AG09309 (cell line): ENCODE data around the gene GJD3.
A peak's percentile ranks its signal among the peaks of the same experiment; 100 is the strongest.

Experiments used
- DNase-seq: peaks from one replicate; pipeline ENCODE4 v3.0.0-alpha.2; 2010; ENCODE audit warnings: low read depth
- H3K4me3 ChIP-seq: 2 replicates; pipeline ENCODE4 v1.5.1; 2011; ENCODE audit warnings: mild to moderate bottlenecking, low read depth, low read length, moderate library complexity; ENCODE audit not compliant: control insufficient read depth
- TF ChIP-seq, protein P1 (sequence below): IDR thresholded peaks from 2 replicates; pipeline ENCODE4 v1.5.1; 2011; ENCODE audit warnings: mild to moderate bottlenecking, low read depth, low read length, inconsistent platforms; ENCODE audit not compliant: insufficient read depth, control insufficient read depth; ENCODE audit errors: missing control alignments

The GJD3 gene

DNA sequence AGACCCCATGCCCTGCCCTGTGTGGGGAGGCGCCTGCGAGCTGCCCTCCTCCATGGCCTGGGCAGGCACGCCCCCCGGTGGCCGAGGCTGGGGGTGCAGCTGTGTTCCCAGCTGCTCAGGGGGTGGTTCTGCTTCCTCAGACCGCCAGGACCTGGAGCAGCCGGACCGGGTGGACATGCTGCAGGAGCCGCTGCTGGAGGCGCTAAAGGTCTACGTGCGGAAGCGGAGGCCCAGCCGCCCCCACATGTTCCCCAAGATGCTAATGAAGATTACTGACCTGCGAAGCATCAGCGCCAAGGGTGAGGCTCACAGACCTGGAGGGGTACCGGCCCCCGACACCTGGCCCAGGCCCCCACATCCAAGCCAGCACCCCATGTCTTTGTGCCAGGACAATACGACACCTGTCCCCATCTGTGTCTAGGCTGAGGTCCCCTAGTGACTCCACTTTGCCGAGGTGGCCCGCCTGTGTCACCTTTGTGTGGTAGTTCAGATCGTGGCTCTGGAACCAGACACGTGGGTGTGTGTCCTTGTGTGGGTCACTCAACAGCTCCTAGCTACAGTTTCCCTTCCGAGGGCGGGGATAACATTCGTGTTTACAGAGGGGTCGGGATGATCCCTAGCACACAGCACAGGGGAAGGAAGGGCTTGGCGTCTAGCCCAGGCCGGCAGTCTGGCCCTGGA lies 9.3 kb downstream of the GJD3 start:
- no peak for DNase-seq
- no peak overlapping the region for H3K4me3 ChIP-seq
- TF ChIP-seq, protein P1, sequence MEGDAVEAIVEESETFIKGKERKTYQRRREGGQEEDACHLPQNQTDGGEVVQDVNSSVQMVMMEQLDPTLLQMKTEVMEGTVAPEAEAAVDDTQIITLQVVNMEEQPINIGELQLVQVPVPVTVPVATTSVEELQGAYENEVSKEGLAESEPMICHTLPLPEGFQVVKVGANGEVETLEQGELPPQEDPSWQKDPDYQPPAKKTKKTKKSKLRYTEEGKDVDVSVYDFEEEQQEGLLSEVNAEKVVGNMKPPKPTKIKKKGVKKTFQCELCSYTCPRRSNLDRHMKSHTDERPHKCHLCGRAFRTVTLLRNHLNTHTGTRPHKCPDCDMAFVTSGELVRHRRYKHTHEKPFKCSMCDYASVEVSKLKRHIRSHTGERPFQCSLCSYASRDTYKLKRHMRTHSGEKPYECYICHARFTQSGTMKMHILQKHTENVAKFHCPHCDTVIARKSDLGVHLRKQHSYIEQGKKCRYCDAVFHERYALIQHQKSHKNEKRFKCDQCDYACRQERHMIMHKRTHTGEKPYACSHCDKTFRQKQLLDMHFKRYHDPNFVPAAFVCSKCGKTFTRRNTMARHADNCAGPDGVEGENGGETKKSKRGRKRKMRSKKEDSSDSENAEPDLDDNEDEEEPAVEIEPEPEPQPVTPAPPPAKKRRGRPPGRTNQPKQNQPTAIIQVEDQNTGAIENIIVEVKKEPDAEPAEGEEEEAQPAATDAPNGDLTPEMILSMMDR: peak; percentile 96

DNA sequence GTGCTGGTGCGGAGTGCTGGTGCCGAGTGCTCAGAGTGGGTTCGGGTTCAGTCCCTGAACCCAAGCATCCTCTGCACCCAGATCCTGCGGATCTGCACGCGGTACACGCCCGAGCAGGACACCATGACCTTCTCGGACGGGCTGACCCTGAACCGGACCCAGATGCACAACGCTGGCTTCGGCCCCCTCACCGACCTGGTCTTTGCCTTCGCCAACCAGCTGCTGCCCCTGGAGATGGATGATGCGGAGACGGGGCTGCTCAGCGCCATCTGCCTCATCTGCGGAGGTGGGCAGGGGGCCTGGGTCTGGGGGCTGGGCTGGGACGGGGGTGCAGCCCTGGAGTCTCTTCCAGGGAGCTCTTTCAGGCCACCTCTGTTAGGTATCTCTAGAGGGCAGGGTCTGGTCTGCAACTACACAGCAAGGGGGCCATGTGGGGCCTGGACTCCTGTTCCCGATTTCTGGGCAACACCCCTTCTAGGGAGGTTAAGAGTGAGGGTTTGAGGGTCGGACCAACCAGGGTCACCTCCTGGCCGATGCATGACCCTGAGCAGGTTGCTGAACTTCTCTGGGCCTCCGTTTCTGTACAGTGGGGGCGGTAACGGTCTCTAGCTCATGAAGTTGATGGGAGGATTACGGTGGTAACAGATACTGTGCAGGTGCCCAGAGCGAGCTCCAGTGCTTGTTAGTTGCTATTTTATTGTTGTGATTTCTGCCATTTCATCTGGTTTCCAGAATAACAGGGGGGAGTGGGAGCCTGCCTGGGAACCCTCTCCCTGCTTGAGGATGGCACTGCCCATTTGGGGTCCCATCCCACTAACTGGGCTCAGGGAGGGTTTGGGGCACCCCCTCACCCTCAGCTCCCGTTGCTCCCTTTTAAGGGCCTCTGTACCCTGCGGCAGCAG lies 10.1 kb downstream of the GJD3 start:
- H3K4me3 ChIP-seq: no peak overlapping the region
- TF ChIP-seq, protein P1: no peak
- no peak for DNase-seq

DNA sequence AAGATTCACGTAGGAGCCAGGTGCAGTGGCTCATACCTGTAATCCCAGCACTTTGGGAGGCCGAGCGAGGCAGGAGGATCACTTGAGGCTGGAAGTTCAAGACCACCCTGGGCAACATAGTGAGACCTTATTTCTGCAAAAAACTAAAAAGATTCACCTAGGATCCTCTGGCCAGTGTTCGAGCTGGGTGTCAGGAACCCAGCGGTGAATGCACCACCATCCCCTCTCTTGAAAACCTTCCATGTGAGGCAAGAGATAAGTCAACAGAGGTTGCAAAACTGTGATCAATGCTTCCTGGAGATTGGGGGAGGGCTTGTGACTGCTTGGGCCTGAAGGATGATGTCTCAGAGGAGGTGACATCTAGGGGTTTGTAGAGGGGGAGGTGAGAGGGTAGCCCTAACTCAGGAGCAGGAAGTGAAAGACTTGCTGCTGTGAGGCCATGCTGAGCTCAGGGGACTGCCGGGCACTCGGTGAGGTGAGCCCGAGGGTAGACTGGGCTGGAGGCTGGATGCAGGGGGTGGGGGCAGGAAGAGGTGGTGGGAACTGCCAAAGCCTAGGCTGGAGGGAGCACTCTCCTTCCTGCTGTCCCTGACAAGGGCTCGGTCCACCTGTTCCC lies 11.7 kb downstream of the GJD3 start:
- no peak for DNase-seq
- TF ChIP-seq, protein P1: no peak
- no peak overlapping the region for H3K4me3 ChIP-seq

DNA sequence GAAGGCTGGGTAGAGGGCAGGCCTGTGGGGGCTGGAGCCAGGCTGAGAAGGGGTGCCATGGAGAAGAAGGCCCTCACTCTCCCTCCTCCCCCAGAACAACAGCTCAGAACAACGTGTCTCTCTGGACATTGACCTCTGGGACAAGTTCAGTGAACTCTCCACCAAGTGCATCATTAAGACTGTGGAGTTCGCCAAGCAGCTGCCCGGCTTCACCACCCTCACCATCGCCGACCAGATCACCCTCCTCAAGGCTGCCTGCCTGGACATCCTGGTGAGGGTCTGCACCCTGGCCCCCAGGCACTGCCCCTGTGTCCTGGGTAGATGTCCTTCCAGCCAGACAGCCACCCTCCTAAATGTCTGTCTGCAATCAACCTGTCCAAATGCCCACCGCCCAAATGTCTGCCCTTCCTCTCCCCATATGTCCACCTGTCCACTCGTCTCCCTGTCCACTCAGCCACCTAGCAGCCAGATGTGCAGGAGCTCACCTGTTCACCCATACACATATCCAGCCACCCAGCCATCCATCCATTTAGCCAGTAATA lies 12.2 kb downstream of the GJD3 start:
- no peak for DNase-seq
- TF ChIP-seq, protein P1: no peak
- no peak overlapping the region for H3K4me3 ChIP-seq

DNA sequence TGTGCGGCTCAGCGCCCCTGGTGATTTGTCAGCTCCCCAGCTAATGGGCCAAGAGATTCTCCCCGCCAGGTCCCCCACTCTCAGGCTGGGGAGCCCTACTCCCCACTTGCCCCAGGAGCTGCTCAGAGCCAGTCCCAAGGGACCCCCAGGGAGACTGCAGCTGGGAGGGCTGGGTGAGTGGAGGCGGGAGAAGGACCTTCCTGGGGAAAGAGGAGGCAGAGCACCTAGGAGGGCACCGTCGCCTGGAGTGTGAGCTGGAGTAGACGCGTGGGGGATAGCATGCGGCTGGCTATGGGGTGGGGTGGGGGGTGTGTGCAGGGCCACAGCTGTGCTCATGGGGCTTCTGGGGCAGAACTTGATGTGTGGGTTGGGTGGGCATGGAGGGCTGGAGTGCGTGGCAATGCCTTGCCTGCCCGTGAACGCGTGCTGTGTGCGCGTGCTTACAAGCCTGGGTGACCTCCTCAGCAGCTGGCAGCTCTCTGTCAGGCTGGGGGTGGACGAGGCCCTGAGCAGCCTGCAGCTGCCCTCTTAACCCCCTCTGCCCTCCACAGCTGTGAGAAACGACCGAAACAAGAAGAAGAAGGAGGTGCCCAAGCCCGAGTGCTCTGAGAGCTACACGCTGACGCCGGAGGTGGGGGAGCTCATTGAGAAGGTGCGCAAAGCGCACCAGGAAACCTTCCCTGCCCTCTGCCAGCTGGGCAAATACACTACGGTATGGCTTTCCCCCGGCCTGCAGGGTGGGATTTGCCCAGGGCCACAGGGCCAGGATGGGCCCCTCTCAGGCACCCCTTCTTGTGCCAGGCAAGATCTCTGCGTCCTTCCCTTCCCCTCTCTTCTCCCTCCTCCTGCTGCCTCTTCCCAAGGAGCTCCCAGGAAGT lies 12.9 kb downstream of the GJD3 start:
- no peak overlapping the region for H3K4me3 ChIP-seq
- no peak for DNase-seq
- TF ChIP-seq, protein P1: no peak

DNA sequence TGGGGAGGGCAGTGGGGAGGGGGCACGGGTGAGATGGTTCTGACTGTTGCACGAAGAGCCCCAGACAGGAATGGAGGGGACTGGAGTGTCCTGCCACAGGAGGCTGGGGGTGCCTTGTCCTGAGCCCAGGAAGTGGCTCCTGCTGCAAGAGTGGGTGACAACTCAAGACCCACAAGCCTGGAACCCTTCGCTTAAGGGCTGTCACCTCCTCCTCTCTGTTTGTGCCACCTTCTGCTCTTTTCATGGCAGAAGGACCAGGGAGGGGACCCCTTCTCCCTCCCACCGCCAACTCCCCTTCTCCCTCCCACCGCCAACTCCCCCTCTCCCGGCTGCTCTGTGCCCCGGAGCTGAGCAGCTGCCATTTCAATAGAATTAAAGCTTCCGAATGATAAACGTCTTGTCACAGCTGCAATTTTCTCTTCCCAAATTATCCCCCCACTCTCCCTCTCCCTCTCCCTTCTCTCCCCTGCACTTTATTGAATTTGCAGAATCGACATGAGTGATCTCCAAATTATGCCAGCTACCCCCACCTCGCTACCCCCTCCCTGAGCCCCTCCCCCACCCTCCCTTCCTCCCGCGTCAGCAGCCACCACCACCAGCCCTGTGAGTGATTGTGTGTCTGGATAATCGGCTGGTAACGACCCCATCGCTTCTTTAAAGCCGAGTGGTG lies 13.7 kb downstream of the GJD3 start:
- no peak for DNase-seq
- TF ChIP-seq, protein P1: no peak
- no peak overlapping the region for H3K4me3 ChIP-seq
